Neural progenitor cell (in vitro differentiated cells): Measurements from ENCODE around the gene ALDH1L1. TPM values are rescaled to one million over a fixed set of nuclear protein-coding genes. Genes with fewer than 3 reads are reported as not detected.

Experiments
- DNase-seq: peaks from one replicate; pipeline ENCODE4 v3.0.0-alpha.2; 2016; ENCODE audit warnings: low spot score
- H2AFZ ChIP-seq: fragments of 200-600 bp; sonication (generic); replicated peaks from 2 replicates; pipeline ENCODE4 v1.6.1; 2016; ENCODE audit warnings: antibody characterized with exemption
- H3F3A ChIP-seq: fragments of 200-600 bp; sonication (generic); 2 replicates; pipeline ENCODE4 v1.6.1; 2016; ENCODE audit warnings: antibody characterized with exemption, low read depth
- H3K27ac ChIP-seq: fragments of 200-600 bp; sonication (generic); 2 replicates; pipeline ENCODE4 v1.5.1; 2016; ENCODE audit warnings: mild to moderate bottlenecking
- H3K27me3 ChIP-seq: fragments of 200-600 bp; sonication (generic); 2 replicates; pipeline ENCODE4 v1.6.1; 2016; ENCODE audit warnings: mild to moderate bottlenecking, moderate library complexity
- H3K36me3 ChIP-seq: fragments of 200-600 bp; sonication (generic); 2 replicates; pipeline ENCODE4 v1.5.1; 2016
- H3K4me1 ChIP-seq: fragments of 200-600 bp; sonication (generic); 2 replicates; pipeline ENCODE4 v1.6.1; 2016; ENCODE audit warnings: mixed run types
- H3K4me2 ChIP-seq: fragments of 200-600 bp; sonication (generic); 2 replicates; pipeline ENCODE4 v1.6.1; 2016
- H3K4me3 ChIP-seq: fragments of 200-600 bp; sonication (generic); 2 replicates; pipeline ENCODE4 v1.5.1; 2016
- H3K79me2 ChIP-seq: fragments of 200-600 bp; sonication (generic); 2 replicates; pipeline ENCODE4 v1.6.1; 2016; ENCODE audit warnings: low read depth
- H3K9ac ChIP-seq: fragments of 200-600 bp; sonication (generic); 2 replicates; pipeline ENCODE4 v1.6.1; 2016
- H3K9me3 ChIP-seq: fragments of 200-600 bp; sonication (generic); 2 replicates; pipeline ENCODE4 v1.5.1; 2016; ENCODE audit warnings: low read depth
- H4K20me1 ChIP-seq: fragments of 200-600 bp; sonication (generic); 2 replicates; pipeline ENCODE4 v1.6.1; 2016; ENCODE audit warnings: low read depth
- H3K27ac Mint-ChIP-seq: 3 replicates; pipeline ENCODE4 v1.8.0; 2021; ENCODE audit warnings: mixed read lengths
- H3K27me3 Mint-ChIP-seq: 2 replicates; pipeline ENCODE4 v1.8.0; 2022; ENCODE audit warnings: low read depth, mild to moderate bottlenecking, inconsistent platforms, moderate library complexity, mixed read lengths; ENCODE audit not compliant: insufficient read depth
- H3K36me3 Mint-ChIP-seq: 3 replicates; pipeline ENCODE4 v1.8.0; 2021; ENCODE audit warnings: mixed read lengths
- H3K4me1 Mint-ChIP-seq: 3 replicates; pipeline ENCODE4 v1.8.0; 2021; ENCODE audit warnings: mixed read lengths
- H3K4me3 Mint-ChIP-seq: 3 replicates; pipeline ENCODE4 v1.8.0; 2021; ENCODE audit warnings: mild to moderate bottlenecking, moderate library complexity, mixed read lengths
- H3K9me3 Mint-ChIP-seq: 3 replicates; pipeline ENCODE4 v1.8.0; 2020; ENCODE audit warnings: mixed read lengths
- CTCF ChIP-seq: fragments of 200-600 bp; sonication (generic); IDR thresholded peaks from 2 replicates; pipeline ENCODE4 v1.5.1; 2017; ENCODE audit warnings: antibody characterized with exemption, mild to moderate bottlenecking
- EZH2 ChIP-seq: fragments of 200-600 bp; sonication (generic); IDR thresholded peaks from 2 replicates; pipeline ENCODE4 v1.6.1; 2017; ENCODE audit warnings: antibody characterized with exemption, mild to moderate bottlenecking, moderate library complexity
- EZH2phosphoT487 ChIP-seq: fragments of 200-600 bp; sonication (generic); IDR thresholded peaks from 2 replicates; pipeline ENCODE4 v1.6.1; 2017; ENCODE audit warnings: antibody characterized with exemption
- total RNA-seq: library from RNA; depleted of rRNA; stranded (reverse); fragments of >200 nt; gene quantifications from 2 replicates; pipeline ENCODE4 v1.2.3, GENCODE V29; 2015; ENCODE audit warnings: low replicate concordance

ALDH1L1 gene
- total RNA-seq, 1 donor from 2014 or later = 0.60 TPM

- Histone ChIP-seq H3K9ac (no peak overlapping the region), H3K9me3 (no peaks in the 10 kb centered on the region), H3K36me3 (no peaks in the 10 kb centered on the region), H3K27me3 (no peaks in the 10 kb centered on the region), H4K20me1 (no peaks in the 10 kb centered on the region), H3K27ac (no peak overlapping the region), H3K4me2 (no peak overlapping the region), H3K4me1 (no peaks in the 10 kb centered on the region), H2AFZ (no peak overlapping the region), H3F3A (no peaks in the 10 kb centered on the region), H3K79me2 (no peaks in the 10 kb centered on the region), H3K4me3 (no peak overlapping the region)
- H3K36me3 Mint-ChIP-seq = peaks cover 1% of the 10 kb centered on the region
- peaks cover 7% of the 10 kb centered on the region for H3K4me1 Mint-ChIP-seq
- no peak for DNase-seq
- no peak overlapping the region for H3K4me3 Mint-ChIP-seq
- H3K9me3 Mint-ChIP-seq = no peaks in the 10 kb centered on the region
- H3K27me3 Mint-ChIP-seq = peaks cover 8% of the 10 kb centered on the region
- no peak overlapping the region for H3K27ac Mint-ChIP-seq
- TF ChIP-seq EZH2phosphoT487 (no peak), EZH2 (no peak), CTCF (no peak)
Measured at GRCh38 chr3:126102530-126102951, 77.8 kb downstream of the ALDH1L1 start.

GRCh38 chr3:126102011-126102410 lies 78.4 kb downstream of the ALDH1L1 start:
- peaks cover under 1% of the 10 kb centered on the region for H3K9me3 Mint-ChIP-seq
- no peak overlapping the region for H2AFZ ChIP-seq

GRCh38 chr3:126101521-126101982 lies 78.8 kb downstream of the ALDH1L1 start:
- Mint-ChIP-seq H3K9me3 (peaks cover 5% of the 10 kb centered on the region), H3K4me3 (no peak overlapping the region), H3K27me3 (peaks cover 8% of the 10 kb centered on the region), H3K36me3 (peaks cover 1% of the 10 kb centered on the region), H3K27ac (no peak overlapping the region), H3K4me1 (peaks cover 4% of the 10 kb centered on the region)
- Histone ChIP-seq H3K9me3 (no peaks in the 10 kb centered on the region), H3K4me3 (no peak overlapping the region), H3K4me1 (no peaks in the 10 kb centered on the region), H3K79me2 (no peaks in the 10 kb centered on the region), H3K27me3 (no peaks in the 10 kb centered on the region), H2AFZ (no peak overlapping the region), H3F3A (no peaks in the 10 kb centered on the region), H3K36me3 (no peaks in the 10 kb centered on the region), H3K27ac (no peak overlapping the region), H3K9ac (no peak overlapping the region), H4K20me1 (no peaks in the 10 kb centered on the region), H3K4me2 (no peak overlapping the region)
- TF ChIP-seq EZH2phosphoT487 = no peak
- TF ChIP-seq EZH2 = no peak
- no peak for TF ChIP-seq CTCF
- no peak for DNase-seq

More at GRCh38 chr3:126102011-126102410, 78.4 kb downstream of the ALDH1L1 start:
- no peak overlapping the region for H3K27ac Mint-ChIP-seq
- Histone ChIP-seq H3F3A (no peaks in the 10 kb centered on the region), H3K36me3 (no peaks in the 10 kb centered on the region), H3K4me3 (no peak overlapping the region), H3K27me3 (no peaks in the 10 kb centered on the region), H3K27ac (no peak overlapping the region), H3K9me3 (no peaks in the 10 kb centered on the region), H3K4me2 (no peak overlapping the region), H3K79me2 (no peaks in the 10 kb centered on the region), H3K4me1 (no peaks in the 10 kb centered on the region), H3K9ac (no peak overlapping the region), H4K20me1 (no peaks in the 10 kb centered on the region)
- DNase-seq = no peak
- H3K4me1 Mint-ChIP-seq = peaks cover 4% of the 10 kb centered on the region
- TF ChIP-seq EZH2phosphoT487 (no peak), CTCF (no peak), EZH2 (no peak)
- H3K27me3 Mint-ChIP-seq = peaks cover 8% of the 10 kb centered on the region
- no peak overlapping the region for H3K4me3 Mint-ChIP-seq
- peaks cover 1% of the 10 kb centered on the region for H3K36me3 Mint-ChIP-seq
